Right hindlimb (tissue), 1 donor: ENCODE data around the gene CHD9NB.

Experiments
- DNase-seq: peaks from one replicate; pipeline ENCODE4 v3.0.0-alpha.2; 2018

CHD9NB gene

GRCh38 chr16:53052519-53053501 is at the start of gene CHD9NB:
TSS of gene CHD9NB (minus strand) at chr16:53052897. CDS start at chr16:53044158, 8,739 bp downstream.
- DNase-seq = no peak

- DNase-seq = no peak
Observed at GRCh38 chr16:53100889-53101288, 48.2 kb upstream of the CHD9NB start.

GRCh38 chr16:53100131-53100748 is 47.5 kb upstream of the CHD9NB start:
- DNase-seq = no peak

- peak; percentile 95 for DNase-seq
Observed at GRCh38 chr16:53099318-53100130, 46.8 kb upstream of the CHD9NB start.

- peak; percentile 96 for DNase-seq
Observed at GRCh38 chr16:53098526-53099317, 46.0 kb upstream of the CHD9NB start.

- DNase-seq = no peak
Observed at GRCh38 chr16:53097190-53097589, 44.5 kb upstream of the CHD9NB start.

- peak; percentile 44 for DNase-seq
Observed at GRCh38 chr16:53094013-53094630, 41.4 kb upstream of the CHD9NB start.

- no peak for DNase-seq
Observed at GRCh38 chr16:53093162-53093744, 40.6 kb upstream of the CHD9NB start.

- DNase-seq = no peak
Observed at GRCh38 chr16:53092284-53092683, 39.6 kb upstream of the CHD9NB start.

- peak; percentile 93 for DNase-seq
Observed at GRCh38 chr16:53091466-53092211, 38.9 kb upstream of the CHD9NB start.

- peak; percentile 99 for DNase-seq
Observed at GRCh38 chr16:53090591-53091411, 38.1 kb upstream of the CHD9NB start.

GRCh38 chr16:53090286-53090590 is 37.5 kb upstream of the CHD9NB start:
- no peak for DNase-seq

- DNase-seq = peak; percentile 70
Observed at GRCh38 chr16:53089434-53090285, 37.0 kb upstream of the CHD9NB start.

GRCh38 chr16:53087101-53087500 is 34.4 kb upstream of the CHD9NB start:
- no peak for DNase-seq

GRCh38 chr16:53085931-53086421 is 33.3 kb upstream of the CHD9NB start:
- peak; percentile 84 for DNase-seq

- DNase-seq = no peak
Observed at GRCh38 chr16:53085369-53085843, 32.7 kb upstream of the CHD9NB start.

- DNase-seq = no peak
Observed at GRCh38 chr16:53084746-53085334, 32.1 kb upstream of the CHD9NB start.

- DNase-seq = no peak
Observed at GRCh38 chr16:53084141-53084541, 31.4 kb upstream of the CHD9NB start.
